Measurements from ENCODE around the gene ANGPTL4.
"Not testable (repeated sequence)": the region's sequence is repeated elsewhere in the genome, so short reads cannot be mapped to it uniquely, and the experiment has no call there.

Gene ANGPTL4

GRCh38 chr19:8363803-8364771 is at the start of gene ANGPTL4:
Gene ANGPTL4, plus strand, starts transcription at chr19:8364155. Its CDS starts 167 bp downstream, at chr19:8364322.
- no peak for DNase-seq (ENCODE audit: low spot score)

DNA sequence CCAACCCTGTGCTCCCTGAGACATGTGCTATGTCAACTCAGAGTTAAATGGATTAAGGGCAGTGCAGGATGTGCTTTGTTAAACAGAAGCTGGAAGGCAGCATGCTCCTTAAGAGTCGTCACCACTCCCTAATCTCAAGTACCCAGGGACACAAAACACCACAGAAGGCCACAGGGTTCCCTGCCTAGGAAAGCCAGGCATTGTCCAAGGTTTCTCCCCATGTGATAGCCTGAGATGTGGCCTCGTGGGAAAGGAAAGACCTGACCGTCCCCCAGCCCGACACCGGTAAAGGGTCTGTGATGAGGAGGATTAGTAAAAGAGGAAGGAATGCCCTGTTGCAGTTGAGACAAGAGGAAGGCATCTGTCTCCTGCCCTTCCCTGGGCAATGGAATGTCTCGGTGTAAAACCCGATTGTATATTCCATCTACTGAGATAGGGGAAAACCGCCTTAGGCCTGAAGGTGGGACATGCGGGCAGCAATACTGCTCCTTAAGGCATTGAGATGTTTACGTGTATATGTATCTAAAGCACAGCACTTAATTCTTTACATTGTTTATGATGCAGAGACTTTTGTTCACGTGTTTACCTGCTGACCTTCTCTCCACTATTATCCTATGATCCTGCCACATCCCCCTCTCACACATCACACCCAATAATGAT is 48.8 kb upstream of the ANGPTL4 start:
- DNase-seq (ENCODE audit: low spot score) = not testable (repeated sequence)

DNA sequence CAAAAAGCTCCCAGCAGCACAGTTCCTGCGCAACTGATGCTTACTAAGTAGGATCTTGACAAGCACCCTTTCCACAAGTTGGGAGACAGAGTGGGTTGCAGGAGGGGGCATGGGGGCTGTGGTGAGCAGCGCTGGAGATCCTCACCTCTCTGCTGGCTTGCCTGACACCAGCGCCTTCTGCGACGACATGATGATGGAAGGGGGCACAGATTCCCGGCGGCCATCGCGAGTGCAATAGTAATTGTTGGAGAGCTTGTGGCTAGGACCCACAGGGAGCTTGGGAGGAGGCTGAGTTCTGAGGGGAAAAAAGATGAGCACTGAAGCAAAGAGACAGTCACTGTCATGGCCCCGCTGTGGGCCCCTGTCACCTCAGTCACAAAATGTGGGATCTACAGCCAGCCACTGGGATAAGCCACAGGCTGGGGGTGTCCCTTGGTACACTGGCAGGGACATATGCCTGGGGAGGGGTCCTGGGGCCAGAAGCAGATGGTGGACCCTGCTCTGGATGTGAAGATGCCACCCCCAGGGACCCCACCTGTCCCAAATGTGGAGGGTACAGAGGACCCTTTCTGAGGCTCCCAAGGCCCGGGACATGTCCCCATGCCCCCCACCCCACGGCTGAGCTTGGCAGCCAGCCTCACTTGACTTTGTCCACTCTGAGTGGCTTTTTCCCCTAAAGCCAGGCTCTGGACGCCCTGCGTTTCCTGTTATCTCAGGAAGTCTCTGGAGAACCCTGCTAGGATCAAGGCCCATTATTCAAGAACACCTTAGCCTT is 47.4 kb upstream of the ANGPTL4 start:
- DNase-seq (ENCODE audit: low spot score) = no peak

DNA sequence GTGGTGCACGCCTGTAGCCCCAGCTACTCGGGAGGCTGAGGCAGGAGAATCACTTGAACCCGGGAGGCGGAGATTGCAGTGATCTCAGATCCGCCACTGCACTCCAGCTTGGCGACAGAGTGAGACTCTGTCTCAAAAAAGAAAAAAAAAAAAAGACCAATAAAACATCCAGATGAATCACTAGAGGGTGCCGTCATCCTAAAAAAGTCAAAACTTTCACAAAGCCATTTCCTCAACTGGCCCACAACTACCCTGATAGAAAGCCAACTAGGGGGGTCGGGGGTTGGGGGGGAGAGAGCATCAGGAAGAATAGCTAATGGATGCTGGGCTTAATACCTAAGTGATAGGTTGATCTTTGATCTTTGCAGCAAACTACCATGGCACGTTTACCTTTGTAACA is 45.1 kb upstream of the ANGPTL4 start:
- DNase-seq (ENCODE audit: low spot score) = not testable (repeated sequence)

DNA sequence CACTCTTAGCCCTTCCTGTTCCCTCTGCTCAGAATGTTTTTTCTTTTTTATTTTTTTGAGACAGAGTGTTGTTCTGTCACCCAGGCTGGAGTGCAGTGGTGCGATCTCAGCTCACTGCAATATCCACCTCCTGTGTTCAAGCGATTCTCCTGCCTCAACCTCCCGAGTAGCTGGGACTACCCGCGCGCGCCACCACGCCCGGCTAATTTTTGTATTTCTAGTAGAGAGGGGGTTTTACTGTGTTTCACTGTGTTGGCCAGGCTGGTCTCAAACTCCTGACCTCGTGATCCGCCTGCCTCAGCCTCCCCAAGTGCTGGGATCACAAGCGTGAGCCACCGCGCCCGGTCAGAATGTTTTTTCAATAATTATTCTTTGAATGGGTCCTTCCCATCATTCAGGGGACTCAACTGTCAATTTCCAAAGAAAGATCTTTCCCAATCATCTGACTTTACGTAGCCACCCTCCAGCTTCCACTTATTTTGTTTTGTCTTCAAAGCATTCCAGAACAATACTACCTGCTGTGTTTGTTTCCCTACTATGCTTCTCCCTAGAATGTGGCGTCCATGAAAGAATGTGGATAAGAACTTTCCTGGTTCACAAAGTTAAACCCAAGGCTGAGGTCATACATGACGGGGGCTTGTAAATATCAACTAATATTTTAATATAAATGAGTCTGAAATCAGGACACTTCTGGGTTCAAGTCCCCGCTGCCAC is 44.0 kb upstream of the ANGPTL4 start:
- no peak for DNase-seq (ENCODE audit: low spot score)

GRCh38 chr19:8320564-8321066 is 43.3 kb upstream of the ANGPTL4 start:
- no peak for DNase-seq (ENCODE audit: low spot score)

DNA sequence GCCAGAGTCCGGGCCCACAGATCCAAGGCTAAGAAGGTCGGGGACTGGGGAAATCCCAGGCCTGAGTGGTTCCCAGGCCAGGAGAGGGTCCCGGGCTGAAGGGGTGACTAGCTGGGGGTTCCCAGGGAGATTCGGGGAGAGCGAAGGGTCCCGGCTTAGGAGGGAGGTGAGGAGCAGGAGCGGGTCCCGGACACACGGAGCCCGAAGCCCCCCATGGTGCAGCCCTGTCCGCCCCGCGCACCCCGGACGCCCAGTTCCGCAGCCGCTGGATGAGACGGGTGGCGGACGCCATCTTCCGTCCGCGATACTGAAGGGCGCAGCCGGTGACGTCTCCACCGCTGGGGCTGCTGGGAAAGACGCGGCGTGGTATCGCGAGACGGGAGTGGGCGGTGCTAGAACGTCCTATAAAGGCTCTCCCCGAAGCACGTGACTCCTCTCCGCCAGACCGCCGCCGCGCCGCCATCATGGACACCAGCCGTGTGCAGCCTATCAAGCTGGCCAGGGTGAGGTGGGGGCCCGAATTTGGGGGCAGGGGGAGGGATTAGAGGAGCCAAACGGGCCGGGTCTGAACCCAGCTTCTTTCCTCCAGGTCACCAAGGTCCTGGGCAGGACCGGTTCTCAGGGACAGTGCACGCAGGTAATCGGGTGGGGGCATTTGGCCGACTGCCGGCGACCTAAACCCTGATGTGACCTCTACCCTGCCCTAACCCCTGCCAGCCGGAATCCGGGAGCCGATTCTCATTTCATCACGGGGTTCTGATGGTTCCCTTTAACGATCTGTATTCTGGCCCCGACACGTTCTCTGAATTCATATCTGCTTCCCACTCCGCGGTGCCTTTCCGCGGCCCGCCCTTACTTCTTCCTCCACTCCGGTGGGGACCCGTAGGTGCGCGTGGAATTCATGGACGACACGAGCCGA is 42.6 kb upstream of the ANGPTL4 start, which contains the start of the genes NDUFA7 and RPS28:
Gene NDUFA7, minus strand, starts transcription at position 309 of the 919 bp plus-strand sequence. Its CDS starts 17 bp downstream, at position 292.
Gene RPS28, plus strand, starts transcription at position 430 of the 919 bp plus-strand sequence. Its CDS starts 35 bp downstream, at position 465.
- DNase-seq (ENCODE audit: low spot score) = peak; percentile 96

DNA sequence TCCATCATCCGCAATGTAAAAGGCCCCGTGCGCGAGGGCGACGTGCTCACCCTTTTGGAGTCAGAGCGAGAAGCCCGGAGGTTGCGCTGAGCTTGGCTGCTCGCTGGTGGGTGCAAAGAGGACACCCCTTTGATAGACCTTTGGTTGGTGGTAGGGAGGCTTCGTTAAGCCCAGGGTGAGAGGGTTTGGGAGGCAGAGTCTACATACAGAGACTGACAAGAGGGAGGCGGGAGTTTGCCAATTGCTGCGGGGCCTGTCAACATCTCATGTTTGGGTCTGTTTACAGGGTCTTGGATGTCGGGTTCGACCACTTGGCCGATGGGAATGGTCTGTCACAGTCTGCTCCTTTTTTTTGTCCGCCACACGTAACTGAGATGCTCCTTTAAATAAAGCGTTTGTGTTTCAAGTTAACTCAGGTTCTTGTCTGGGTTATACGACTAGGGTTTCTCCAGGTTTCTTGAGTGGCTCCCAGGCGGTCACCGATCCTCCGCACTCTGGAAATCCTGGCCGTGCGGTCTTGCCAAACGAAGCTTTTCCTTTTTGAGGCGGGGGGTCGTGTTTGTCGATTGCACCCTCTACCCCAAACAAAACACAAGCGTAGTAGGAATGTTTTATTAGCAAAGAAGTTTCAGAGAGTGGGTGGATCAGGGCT is 41.8 kb upstream of the ANGPTL4 start:
- DNase-seq (ENCODE audit: low spot score) = no peak

GRCh38 chr19:8322638-8322997 is 41.3 kb upstream of the ANGPTL4 start:
- no peak for DNase-seq (ENCODE audit: low spot score)

- DNase-seq (ENCODE audit: low spot score) = no peak
Measured at GRCh38 chr19:8323781-8324185, 40.2 kb upstream of the ANGPTL4 start.

- no peak for DNase-seq (ENCODE audit: low spot score)
Measured at GRCh38 chr19:8324186-8325050, 39.5 kb upstream of the ANGPTL4 start.

DNA sequence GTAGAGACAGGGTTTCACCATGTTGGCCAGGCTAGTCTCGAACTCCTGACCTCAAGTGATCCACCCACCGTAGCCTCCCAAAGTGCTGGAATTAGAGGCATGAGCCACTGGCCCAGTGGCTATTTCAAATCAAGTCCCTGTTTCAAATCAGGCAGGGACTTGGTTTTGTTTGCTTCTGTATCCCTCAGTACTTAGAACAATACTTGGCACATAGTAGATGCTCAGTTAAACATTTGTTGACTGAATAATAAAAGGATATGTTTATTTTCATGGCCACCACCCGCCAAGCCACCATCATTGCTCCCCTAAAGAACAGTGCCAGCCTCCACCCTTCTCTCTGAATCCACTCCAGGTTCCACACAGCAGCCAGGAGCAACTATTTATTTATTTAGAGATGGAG is 38.5 kb upstream of the ANGPTL4 start:
- DNase-seq (ENCODE audit: low spot score) = no peak

DNA sequence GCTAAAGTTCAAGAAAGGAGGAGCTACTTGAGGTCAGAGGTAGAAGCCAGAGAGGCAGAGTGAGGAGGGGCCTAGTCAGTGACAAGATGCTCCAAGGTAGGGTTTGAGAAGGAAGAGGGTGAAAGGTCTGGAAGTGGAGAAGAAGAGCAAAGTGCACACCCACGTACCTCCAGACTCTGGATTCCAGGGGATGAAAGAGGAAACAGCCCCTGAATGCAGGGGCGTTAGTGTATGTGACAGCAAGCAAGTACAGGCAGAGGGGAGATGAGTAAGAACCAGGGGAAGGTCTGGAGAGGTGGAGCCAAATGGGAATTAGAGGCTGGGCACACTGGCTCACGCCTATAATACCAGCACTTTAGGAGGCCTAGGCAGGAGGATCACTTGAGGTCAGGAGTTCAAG is 34.0 kb upstream of the ANGPTL4 start:
- no peak for DNase-seq (ENCODE audit: low spot score)

GRCh38 chr19:8331263-8331845 is 32.6 kb upstream of the ANGPTL4 start:
- DNase-seq (ENCODE audit: low spot score) = no peak

GRCh38 chr19:8332976-8333766 is 30.8 kb upstream of the ANGPTL4 start:
- no peak for DNase-seq (ENCODE audit: low spot score)

GRCh38 chr19:8333767-8334457 is 30.0 kb upstream of the ANGPTL4 start:
- no peak for DNase-seq (ENCODE audit: low spot score)

Data from putamen (tissue), 1 donor.